ENCODE data around the gene FUNDC1.
A peak's percentile ranks its signal among the peaks of the same experiment; 100 is the strongest.

The FUNDC1 gene

DNA sequence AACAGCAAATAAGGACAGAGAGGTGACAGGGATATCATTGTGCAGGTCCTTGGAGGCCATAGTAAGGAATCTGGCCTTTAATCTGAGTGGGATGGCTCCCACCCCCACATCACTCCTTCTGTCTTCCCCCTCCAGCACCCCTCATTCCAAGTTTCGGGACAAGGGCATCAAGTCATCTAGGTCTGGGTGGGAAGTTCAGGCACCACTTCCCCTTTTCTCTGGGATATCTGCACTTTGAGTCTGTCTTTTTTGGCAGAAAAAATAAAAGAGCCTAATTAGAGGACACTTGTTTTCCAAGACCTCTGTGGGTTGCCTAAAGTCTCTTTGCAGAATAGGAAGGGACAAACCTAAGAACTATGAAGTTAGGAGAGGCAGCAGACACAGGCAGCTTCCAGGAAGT lies 60.1 kb downstream of the FUNDC1 start:
- DNase-seq (ENCODE audit: low spot score), result no peak

- DNase-seq (ENCODE audit: low spot score), result peak; percentile 18
Measured at GRCh38 chrX:44480591-44480990, 62.1 kb downstream of the FUNDC1 start.

- no peak for DNase-seq (ENCODE audit: low spot score)
Measured at GRCh38 chrX:44474410-44474809, 68.2 kb downstream of the FUNDC1 start.

All from SK-N-DZ (cell line).